ENCODE measurements around the gene SLC24A1. TPM values are rescaled to one million over a fixed set of nuclear protein-coding genes. Genes with fewer than 3 reads are reported as not detected.

Gene SLC24A1
- total and polyA plus RNA-seq, 10 donors = 1.7 to 19.0 (median 7.9) TPM

DNA sequence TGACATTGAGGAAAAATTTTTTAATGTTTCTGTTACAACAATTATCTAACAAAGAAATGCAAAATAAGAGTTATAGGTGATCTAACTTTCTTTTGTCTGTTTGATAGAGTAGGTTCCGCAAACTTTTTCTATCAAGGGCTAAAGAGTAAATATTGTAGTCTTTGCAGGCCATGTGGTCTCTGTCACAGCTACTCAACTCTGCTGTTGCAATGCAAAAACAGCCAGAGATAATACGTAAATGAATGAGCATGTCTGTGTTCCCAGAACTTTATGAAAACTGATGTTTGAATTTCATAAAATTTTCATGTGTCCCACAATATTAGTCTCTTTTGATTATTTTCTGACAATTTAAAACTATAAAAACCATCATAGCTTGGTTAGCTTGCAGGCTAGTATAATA is 73.3 kb downstream of the SLC24A1 start:
- no peak for TF ChIP-seq POLR2A (IDR thresholded peaks at IDR 0.05)
- TF ChIP-seq POLR2AphosphoS5 (IDR thresholded peaks at IDR 0.05) = no peak
- TF ChIP-seq, protein P1, sequence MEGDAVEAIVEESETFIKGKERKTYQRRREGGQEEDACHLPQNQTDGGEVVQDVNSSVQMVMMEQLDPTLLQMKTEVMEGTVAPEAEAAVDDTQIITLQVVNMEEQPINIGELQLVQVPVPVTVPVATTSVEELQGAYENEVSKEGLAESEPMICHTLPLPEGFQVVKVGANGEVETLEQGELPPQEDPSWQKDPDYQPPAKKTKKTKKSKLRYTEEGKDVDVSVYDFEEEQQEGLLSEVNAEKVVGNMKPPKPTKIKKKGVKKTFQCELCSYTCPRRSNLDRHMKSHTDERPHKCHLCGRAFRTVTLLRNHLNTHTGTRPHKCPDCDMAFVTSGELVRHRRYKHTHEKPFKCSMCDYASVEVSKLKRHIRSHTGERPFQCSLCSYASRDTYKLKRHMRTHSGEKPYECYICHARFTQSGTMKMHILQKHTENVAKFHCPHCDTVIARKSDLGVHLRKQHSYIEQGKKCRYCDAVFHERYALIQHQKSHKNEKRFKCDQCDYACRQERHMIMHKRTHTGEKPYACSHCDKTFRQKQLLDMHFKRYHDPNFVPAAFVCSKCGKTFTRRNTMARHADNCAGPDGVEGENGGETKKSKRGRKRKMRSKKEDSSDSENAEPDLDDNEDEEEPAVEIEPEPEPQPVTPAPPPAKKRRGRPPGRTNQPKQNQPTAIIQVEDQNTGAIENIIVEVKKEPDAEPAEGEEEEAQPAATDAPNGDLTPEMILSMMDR (IDR thresholded peaks at IDR 0.05 in 8 of 11, conservative IDR thresholded peaks at IDR 0.05 in 3 of 11) = no peak
- Histone ChIP-seq H3K27ac (no peak overlapping the region), H3K4me1 (no peaks in the 10 kb centered on the region), H3K4me3 (no peak overlapping the region), H3K9me3 (no peaks in the 10 kb centered on the region), H3K27me3 (replicated peaks in 1 of 7) (no peaks in the 10 kb centered on the region), H3K36me3 (peaks cover 0 to 99% (median 52%) of the 10 kb centered on the region in 6 donors)
- DNase-seq = no peak
- WGBS, 5 donors = 94 to 98% (median 96%) methylated on average over 2 of the region's 2 CpGs
- intact Hi-C loops (cut with DNase I; ENCODE audit: low total_unique reads) = no loop called here

Small RNA genes within 50 kb of the gene (small RNA-seq; reads per million reads assigned to genes)
- 0 reads per million in 4 donors for gene SNORD13E

Other genes with a start within 250 kb of the SLC24A1 start
- under 1 TPM in 1 of 7 donors, not detected in 6; 0.34 TPM for gene IGDCC3, start 243.9 kb upstream of the SLC24A1 start, total RNA-seq
- under 1 TPM in 2 of 3 donors, not detected in 1; 0.03 TPM for gene IGDCC3, start 243.9 kb upstream of the SLC24A1 start, polyA plus RNA-seq
- gene IGDCC4, start 199.0 kb upstream of the SLC24A1 start, total RNA-seq = 1 to 10 TPM in 2 of 7 donors, under 1 TPM in 5; 0.13 to 2.8 (median 0.75) TPM
- 1 to 10 TPM in 2 of 3 donors, under 1 TPM in 1; 0.58 to 1.2 (median 1.0) TPM for gene IGDCC4, start 199.0 kb upstream of the SLC24A1 start, polyA plus RNA-seq
- 10 to 100 TPM; 40.1 to 74.6 (median 55.9) TPM for gene DPP8, start 104.2 kb upstream of the SLC24A1 start, total RNA-seq
- gene DPP8, start 104.2 kb upstream of the SLC24A1 start, polyA plus RNA-seq = 10 to 100 TPM in 1 of 3 donors, 1 to 10 TPM in 2; 6.0 to 12.8 (median 6.8) TPM
- 10 to 100 TPM; 23.0 to 47.4 (median 29.5) TPM for gene HACD3, start 91.5 kb upstream of the SLC24A1 start, total RNA-seq
- 10 to 100 TPM in 1 of 3 donors, 1 to 10 TPM in 2; 5.5 to 13.2 (median 10.0) TPM for gene HACD3, start 91.5 kb upstream of the SLC24A1 start, polyA plus RNA-seq
- gene INTS14, start 10.8 kb upstream of the SLC24A1 start, total RNA-seq = 10 to 100 TPM; 32.9 to 71.3 (median 44.9) TPM
- gene INTS14, start 10.8 kb upstream of the SLC24A1 start, polyA plus RNA-seq = 10 to 100 TPM; 17.2 to 30.9 (median 28.0) TPM
- gene DENND4A, start 170.4 kb downstream of the SLC24A1 start, total RNA-seq = 10 to 100 TPM; 53.1 to 88.2 (median 61.5) TPM
- gene DENND4A, start 170.4 kb downstream of the SLC24A1 start, polyA plus RNA-seq = 10 to 100 TPM in 1 of 3 donors, 1 to 10 TPM in 2; 9.4 to 11.1 (median 9.9) TPM
- 100 to 1,000 TPM; 173 to 313 (median 255) TPM for gene RAB11A, start 247.6 kb downstream of the SLC24A1 start, total RNA-seq
- 100 to 1,000 TPM in 2 of 3 donors, 10 to 100 TPM in 1; 86.7 to 153 (median 128) TPM for gene RAB11A, start 247.6 kb downstream of the SLC24A1 start, polyA plus RNA-seq

All from spleen (tissue), 11 donors.